NCI-H1694 (cell line): ENCODE results near the gene GDNF.
"Not testable (repeated sequence)": the region's sequence is repeated elsewhere in the genome, so short reads cannot be mapped to it uniquely, and the experiment has no call there.

ENCODE experiments used
- DNase-seq: peaks from one replicate; lab custom pipeline; 2025; lab: John Stamatoyannopoulos, UW

GDNF gene

GRCh38 chr5:37815913-37816312 is 23.9 kb downstream of the GDNF start:
- no peak for DNase-seq

GRCh38 chr5:37814699-37815098 is 25.1 kb downstream of the GDNF start:
- no peak for DNase-seq

GRCh38 chr5:37812365-37812764 is 27.5 kb downstream of the GDNF start:
- DNase-seq = no peak

GRCh38 chr5:37811866-37812265 is 28.0 kb downstream of the GDNF start:
- DNase-seq = no peak

- no peak for DNase-seq
These were observed 29.5 kb downstream of the GDNF start for GRCh38 chr5:37810311-37810710.

GRCh38 chr5:37808945-37809344 is 30.9 kb downstream of the GDNF start:
- no peak for DNase-seq

- no peak for DNase-seq
These were observed 32.1 kb downstream of the GDNF start for GRCh38 chr5:37807621-37808301.

- no peak for DNase-seq
These were observed 32.8 kb downstream of the GDNF start for GRCh38 chr5:37807015-37807414.

GRCh38 chr5:37806476-37806875 is 33.4 kb downstream of the GDNF start:
- no peak for DNase-seq

GRCh38 chr5:37806016-37806415 is 33.8 kb downstream of the GDNF start:
- no peak for DNase-seq

- peak; percentile 44 for DNase-seq
These were observed 35.4 kb downstream of the GDNF start for GRCh38 chr5:37804401-37804800.

GRCh38 chr5:37803487-37803886 is 36.4 kb downstream of the GDNF start:
- DNase-seq = no peak

- no peak for DNase-seq
These were observed 38.3 kb downstream of the GDNF start for GRCh38 chr5:37801521-37801920.

GRCh38 chr5:37799865-37800421 is 39.9 kb downstream of the GDNF start:
- DNase-seq = no peak

GRCh38 chr5:37796435-37796834 is 43.4 kb downstream of the GDNF start:
- DNase-seq = not testable (repeated sequence)

- not testable (repeated sequence) for DNase-seq
These were observed 44.5 kb downstream of the GDNF start for GRCh38 chr5:37795292-37795691.

- DNase-seq = no peak
These were observed 46.7 kb downstream of the GDNF start for GRCh38 chr5:37792975-37793631.

- peak; percentile 53 for DNase-seq
These were observed 48.5 kb downstream of the GDNF start for GRCh38 chr5:37791321-37791720.

GRCh38 chr5:37789991-37790390 is 49.9 kb downstream of the GDNF start:
- no peak for DNase-seq

GRCh38 chr5:37787742-37788141 is 52.1 kb downstream of the GDNF start:
- DNase-seq = peak; percentile 99

- DNase-seq = no peak
These were observed 52.9 kb downstream of the GDNF start for GRCh38 chr5:37786862-37787519.

- DNase-seq = no peak
These were observed 53.4 kb downstream of the GDNF start for GRCh38 chr5:37786416-37786815.

GRCh38 chr5:37781409-37781808 is 58.4 kb downstream of the GDNF start:
- not testable (repeated sequence) for DNase-seq
